HG03521 (cell line): ENCODE data around the gene ZFHX2.
A peak's percentile ranks its signal among the peaks of the same experiment; 100 is the strongest.

Source experiments
- ATAC-seq: cut with Tn5 transposase; IDR thresholded peaks from one replicate; pipeline ENCODE4 v1.9.1; 2021; ENCODE audit warnings: mild to moderate bottlenecking, moderate library complexity; ENCODE audit not compliant: unreplicated experiment

ZFHX2 gene

GRCh38 chr14:23573384-23574015, 21.9 kb upstream of the ZFHX2 start:
- no peak for ATAC-seq

- ATAC-seq: no peak
These were observed 21.3 kb upstream of the ZFHX2 start for GRCh38 chr14:23572836-23573235.

GRCh38 chr14:23572524-23572828, 20.9 kb upstream of the ZFHX2 start:
- no peak for ATAC-seq

GRCh38 chr14:23571701-23572523, 20.3 kb upstream of the ZFHX2 start:
- ATAC-seq: no peak

GRCh38 chr14:23570806-23571483, 19.4 kb upstream of the ZFHX2 start:
- ATAC-seq: no peak

GRCh38 chr14:23569443-23570151, 18.0 kb upstream of the ZFHX2 start:
- ATAC-seq: no peak

GRCh38 chr14:23568600-23569331, 17.2 kb upstream of the ZFHX2 start:
- no peak for ATAC-seq

GRCh38 chr14:23568021-23568599, 16.5 kb upstream of the ZFHX2 start:
- ATAC-seq: no peak

GRCh38 chr14:23567186-23568020, 15.8 kb upstream of the ZFHX2 start, which contains the start of gene AP1G2:
Gene AP1G2 (minus strand): TSS chr14:23567791. CDS start chr14:23567314, 477 bp downstream.
- ATAC-seq: peak; percentile 80

GRCh38 chr14:23566778-23567185, 15.2 kb upstream of the ZFHX2 start:
- peak; percentile 3 for ATAC-seq

GRCh38 chr14:23566112-23566777, 14.7 kb upstream of the ZFHX2 start:
- ATAC-seq: no peak

GRCh38 chr14:23565626-23566025, 14.1 kb upstream of the ZFHX2 start:
- no peak for ATAC-seq

- ATAC-seq: no peak
These were observed 13.3 kb upstream of the ZFHX2 start for GRCh38 chr14:23564876-23565275.

GRCh38 chr14:23564181-23564812, 12.7 kb upstream of the ZFHX2 start:
- ATAC-seq: no peak

- ATAC-seq: no peak
These were observed 12.1 kb upstream of the ZFHX2 start for GRCh38 chr14:23563473-23564180.

GRCh38 chr14:23562822-23563472, 11.4 kb upstream of the ZFHX2 start:
- no peak for ATAC-seq
